ENCODE measurements around the gene USP49.
"Not testable (repeated sequence)": the region's sequence is repeated elsewhere in the genome, so short reads cannot be mapped to it uniquely, and the experiment has no call there.

Gene USP49

GRCh38 chr6:41778895-41779294, 116.3 kb downstream of the USP49 start:
- no peak for DNase-seq

GRCh38 chr6:41777551-41778285, 117.5 kb downstream of the USP49 start:
- DNase-seq: no peak

- no peak for DNase-seq
Measured at GRCh38 chr6:41775293-41775882, 119.8 kb downstream of the USP49 start.

GRCh38 chr6:41774841-41775240, 120.3 kb downstream of the USP49 start:
- no peak for DNase-seq

- DNase-seq: no peak
Measured at GRCh38 chr6:41771058-41771983, 123.9 kb downstream of the USP49 start.

GRCh38 chr6:41770381-41771057, 124.7 kb downstream of the USP49 start:
- no peak for DNase-seq

- no peak for DNase-seq
Measured at GRCh38 chr6:41769376-41769775, 125.8 kb downstream of the USP49 start.

- no peak for DNase-seq
Measured at GRCh38 chr6:41768545-41769308, 126.4 kb downstream of the USP49 start.

- no peak for DNase-seq
Measured at GRCh38 chr6:41767112-41767833, 127.9 kb downstream of the USP49 start.

GRCh38 chr6:41766043-41766664, 129.0 kb downstream of the USP49 start:
- not testable (repeated sequence) for DNase-seq

GRCh38 chr6:41763470-41763869, 131.7 kb downstream of the USP49 start:
- no peak for DNase-seq

GRCh38 chr6:41759905-41760579, 135.1 kb downstream of the USP49 start:
- DNase-seq: no peak

- no peak for DNase-seq
Measured at GRCh38 chr6:41759106-41759904, 135.9 kb downstream of the USP49 start.

- DNase-seq: no peak
Measured at GRCh38 chr6:41758641-41759035, 136.5 kb downstream of the USP49 start.

- DNase-seq: no peak
Measured at GRCh38 chr6:41757931-41758640, 137.1 kb downstream of the USP49 start.

- no peak for DNase-seq
Measured at GRCh38 chr6:41757271-41757670, 137.9 kb downstream of the USP49 start.

GRCh38 chr6:41756354-41756753, 138.8 kb downstream of the USP49 start:
- DNase-seq: no peak

GRCh38 chr6:41755895-41756294, 139.3 kb downstream of the USP49 start:
- no peak for DNase-seq

GRCh38 chr6:41750374-41750773, 144.8 kb downstream of the USP49 start:
- no peak for DNase-seq

Measured in activated effector memory CD4-positive, alpha-beta T cell treated with Interleukin-2 at 50 U/mL for 16 hours (primary cell).